ENCODE data around the gene NUP98. TPM values are rescaled to one million over a fixed set of nuclear protein-coding genes. Genes with fewer than 3 reads are reported as not detected.

Gene NUP98
- total and polyA plus RNA-seq, 4 experiments from 2014 or later: 31.9 to 112 (median 80.5) TPM

- Mint-ChIP-seq H3K27me3 (no peaks in the 10 kb centered on the region), H3K36me3 (peaks cover 19 to 36% of the 10 kb centered on the region in 2 donors), H3K4me3 (peak overlapping the region in 1 of 8 donors; percentile 21), H3K9me3 (no peaks in the 10 kb centered on the region), H3K27ac (peak overlapping the region in 6 of 7 donors; percentile 35 to 94 (median 87)), H3K4me1 (peaks cover 18 to 41% (median 32%) of the 10 kb centered on the region in 4 donors)
- Histone ChIP-seq H3K27ac (ENCODE audit: low read depth, low read length) (no peak overlapping the region), H3K4me1 (ENCODE audit: insufficient read depth, low read length) (peaks cover 19% of the 10 kb centered on the region), H3K36me3 (ENCODE audit: insufficient read depth, low read length) (peaks cover 34% of the 10 kb centered on the region), H3K9me3 (ENCODE audit: control insufficient read depth in 1 of 2, low read length in 2 of 2) (no peaks in the 10 kb centered on the region), H3K27me3 (ENCODE audit: insufficient read depth, low read length) (no peaks in the 10 kb centered on the region), H3K4me3 (ENCODE audit: low read length in 2 of 2) (no peak overlapping the region)
- no peak for DNase-seq
- intact Hi-C loops (cut with micrococcal nuclease): loop anchor here (1.0 kb wide), 3 partner anchors 17 to 248 kb away; partner anchors contain the start of gene NUP98
- ChIA-PET POLR2A (ENCODE audit: partially characterized antibody) (interaction anchor here (1.0 to 12.0 kb wide), 6 partner anchors 13 to 248 kb away, joined by 3 to 221 read pairs (median 7); partner anchors contain the start of genes NUP98, PGAP2 and RHOG), CTCF (ENCODE audit: partially characterized antibody) (interaction anchor here (1.0 to 5.9 kb wide), 10 partner anchors 8 to 249 kb away, joined by 3 to 151 read pairs (median 12); partner anchors contain the start of genes PGAP2, RHOG and STIM1)
Measured at GRCh38 chr11:3823762-3824506, 26.6 kb upstream of the NUP98 start.

DNA sequence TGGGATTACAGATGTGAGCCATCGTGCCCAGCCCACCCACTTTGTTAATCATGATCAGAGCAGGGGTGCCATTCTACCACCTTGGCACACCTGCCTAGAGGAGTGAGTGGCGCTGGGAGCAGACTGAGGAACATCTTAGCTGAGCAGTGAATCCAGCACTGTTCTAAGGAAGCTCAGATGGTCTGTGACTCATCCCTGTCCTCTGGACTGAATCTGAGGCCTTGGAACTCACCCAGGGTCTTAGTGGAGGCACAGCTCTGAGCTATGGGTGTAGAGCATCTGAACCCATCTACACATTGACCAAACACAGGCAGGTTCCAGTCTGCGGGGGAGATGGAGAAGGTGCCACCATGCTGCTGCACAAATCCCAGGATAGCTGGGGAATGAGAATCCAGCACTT is 25.9 kb upstream of the NUP98 start:
- no peaks in the 10 kb centered on the region for H3K27me3 Mint-ChIP-seq
- H3K27ac Mint-ChIP-seq: peak overlapping the region in 3 of 7 donors; percentile 27 to 59 (median 35)
- no peaks in the 10 kb centered on the region for H3K9me3 ChIP-seq (ENCODE audit: control insufficient read depth in 1 of 2, low read length in 2 of 2)
- no peak overlapping the region for H3K4me3 ChIP-seq (ENCODE audit: low read length in 2 of 2)
- peaks cover 31% of the 10 kb centered on the region for H3K36me3 ChIP-seq (ENCODE audit: insufficient read depth, low read length)
- CTCF ChIA-PET (ENCODE audit: partially characterized antibody): interaction anchor here (0.9 to 5.9 kb wide), 10 partner anchors 8 to 250 kb away, joined by 3 to 151 read pairs (median 7); partner anchors contain the start of genes PGAP2, RHOG and STIM1
- H3K4me1 Mint-ChIP-seq: peaks cover 18 to 41% (median 32%) of the 10 kb centered on the region in 4 donors
- no peak overlapping the region for H3K4me3 Mint-ChIP-seq
- no peaks in the 10 kb centered on the region for H3K9me3 Mint-ChIP-seq
- H3K27me3 ChIP-seq (ENCODE audit: insufficient read depth, low read length): no peaks in the 10 kb centered on the region
- DNase-seq: no peak
- POLR2A ChIA-PET (ENCODE audit: partially characterized antibody): interaction anchor here (1.0 to 12.0 kb wide), 3 partner anchors 14 to 249 kb away, joined by 3 to 221 read pairs (median 5); partner anchors contain the start of genes NUP98 and RHOG
- H3K36me3 Mint-ChIP-seq: peaks cover 19 to 33% of the 10 kb centered on the region in 2 donors
- no peak overlapping the region for H3K27ac ChIP-seq (ENCODE audit: low read depth, low read length)
- H3K4me1 ChIP-seq (ENCODE audit: insufficient read depth, low read length): peaks cover 19% of the 10 kb centered on the region
- intact Hi-C loops (cut with micrococcal nuclease): no loop called here

DNA sequence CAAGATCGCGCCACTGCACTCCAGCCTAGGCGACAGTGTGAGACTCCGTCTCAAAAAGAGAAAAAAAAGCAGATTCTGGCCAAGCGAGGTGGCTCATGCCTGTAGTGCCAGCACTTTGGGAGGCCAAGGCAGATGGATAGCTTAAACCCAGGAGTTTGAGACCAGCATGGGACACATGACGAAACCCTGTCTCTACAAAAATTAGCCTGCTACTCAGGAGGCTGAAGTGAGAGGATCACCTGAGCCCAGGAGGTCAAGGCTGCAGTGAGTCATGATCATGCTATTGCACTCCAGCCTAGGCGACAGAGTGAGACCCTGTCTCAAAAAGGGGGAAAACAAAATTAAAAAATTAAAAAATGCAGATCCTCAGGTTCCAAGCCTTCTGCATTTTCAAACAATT is 25.0 kb upstream of the NUP98 start:
- ChIA-PET CTCF (ENCODE audit: partially characterized antibody) (interaction anchor here (0.7 to 5.9 kb wide), 8 partner anchors 9 to 251 kb away, joined by 3 to 151 read pairs (median 7); partner anchors contain the start of genes PGAP2 and RHOG), POLR2A (ENCODE audit: partially characterized antibody) (interaction anchor here (12.0 kb wide), 1 partner anchor 15 kb away, joined by 221 read pairs; the partner anchor contains the start of gene RHOG)
- H3K4me1 Mint-ChIP-seq: peaks cover 17 to 32% (median 25%) of the 10 kb centered on the region in 4 donors
- intact Hi-C loops (cut with micrococcal nuclease): no loop called here
- H3K4me3 Mint-ChIP-seq: no peak overlapping the region
- H3K4me1 ChIP-seq (ENCODE audit: insufficient read depth, low read length): peaks cover 19% of the 10 kb centered on the region
- H3K36me3 Mint-ChIP-seq: peaks cover 11 to 24% of the 10 kb centered on the region in 2 donors
- no peak for DNase-seq
- no peaks in the 10 kb centered on the region for H3K9me3 Mint-ChIP-seq
- H3K27me3 Mint-ChIP-seq: no peaks in the 10 kb centered on the region
- H3K4me3 ChIP-seq (ENCODE audit: low read length in 2 of 2): no peak overlapping the region
- no peak overlapping the region for H3K27ac ChIP-seq (ENCODE audit: low read depth, low read length)
- H3K27ac Mint-ChIP-seq: no peak overlapping the region
- no peaks in the 10 kb centered on the region for H3K27me3 ChIP-seq (ENCODE audit: insufficient read depth, low read length)
- peaks cover 21% of the 10 kb centered on the region for H3K36me3 ChIP-seq (ENCODE audit: insufficient read depth, low read length)
- H3K9me3 ChIP-seq (ENCODE audit: control insufficient read depth in 1 of 2, low read length in 2 of 2): no peaks in the 10 kb centered on the region

GRCh38 chr11:3820971-3821370 is 23.6 kb upstream of the NUP98 start:
- no peaks in the 10 kb centered on the region for H3K9me3 ChIP-seq (ENCODE audit: control insufficient read depth in 1 of 2, low read length in 2 of 2)
- peak overlapping the region in 3 of 7 donors; percentile 29 to 47 (median 32) for H3K27ac Mint-ChIP-seq
- DNase-seq: no peak
- ChIA-PET CTCF (ENCODE audit: partially characterized antibody) (interaction anchor here (0.6 to 4.3 kb wide), 8 partner anchors 11 to 252 kb away, joined by 3 to 36 read pairs (median 8); partner anchors contain the start of genes PGAP2, RHOG and STIM1), POLR2A (ENCODE audit: partially characterized antibody) (interaction anchor here (0.9 to 12.0 kb wide), 2 partner anchors 16 to 189 kb away, joined by 3 to 221 read pairs; partner anchors contain the start of gene RHOG)
- peaks cover 19% of the 10 kb centered on the region for H3K4me1 ChIP-seq (ENCODE audit: insufficient read depth, low read length)
- peaks cover 0 to 10% of the 10 kb centered on the region in 2 donors for H3K36me3 Mint-ChIP-seq
- H3K4me1 Mint-ChIP-seq: peaks cover 14 to 22% (median 18%) of the 10 kb centered on the region in 4 donors
- H3K4me3 ChIP-seq (ENCODE audit: low read length in 2 of 2): no peak overlapping the region
- H3K27me3 ChIP-seq (ENCODE audit: insufficient read depth, low read length): no peaks in the 10 kb centered on the region
- H3K4me3 Mint-ChIP-seq: no peak overlapping the region
- H3K27me3 Mint-ChIP-seq: no peaks in the 10 kb centered on the region
- peaks cover 8% of the 10 kb centered on the region for H3K36me3 ChIP-seq (ENCODE audit: insufficient read depth, low read length)
- no peak overlapping the region for H3K27ac ChIP-seq (ENCODE audit: low read depth, low read length)
- intact Hi-C loops (cut with micrococcal nuclease): no loop called here
- H3K9me3 Mint-ChIP-seq: no peaks in the 10 kb centered on the region

DNA sequence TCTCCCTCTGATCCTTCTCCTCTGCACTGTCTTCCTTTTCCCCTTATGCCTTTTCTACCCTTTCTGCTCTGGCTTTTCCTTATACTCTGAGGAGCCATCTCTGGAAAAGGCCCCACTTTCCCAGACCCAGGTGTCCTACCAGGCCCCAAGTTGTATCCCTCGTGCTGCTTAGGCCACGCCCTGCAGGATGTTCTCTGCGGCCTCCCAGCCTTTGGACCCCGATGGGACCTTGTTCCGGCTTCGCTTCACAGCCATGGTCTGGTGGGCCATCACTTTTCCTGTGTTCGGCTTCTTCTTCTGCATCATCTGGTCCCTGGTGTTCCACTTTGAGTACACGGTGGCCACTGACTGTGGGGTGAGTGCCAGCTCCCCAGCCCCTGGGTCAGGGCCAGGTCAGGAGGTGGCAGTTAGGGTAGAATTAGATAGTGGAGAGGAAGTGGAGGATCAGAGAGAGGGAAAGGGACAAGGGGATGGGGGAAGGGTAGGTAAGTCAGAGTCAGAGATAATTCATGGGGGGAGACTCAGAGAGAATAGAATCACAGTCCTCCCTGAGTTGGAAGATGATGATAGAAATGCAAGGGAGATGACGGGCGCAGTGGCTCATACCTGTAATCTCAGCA is 19.9 kb upstream of the NUP98 start:
- CTCF ChIA-PET (ENCODE audit: partially characterized antibody): interaction anchor here (1.0 to 4.3 kb wide), 4 partner anchors 8 to 43 kb away, joined by 3 to 36 read pairs (median 15); partner anchors contain the start of genes PGAP2 and RHOG
- Histone ChIP-seq H3K4me3 (ENCODE audit: low read length in 2 of 2) (no peak overlapping the region), H3K27me3 (ENCODE audit: insufficient read depth, low read length) (no peaks in the 10 kb centered on the region), H3K36me3 (ENCODE audit: insufficient read depth, low read length) (no peaks in the 10 kb centered on the region), H3K4me1 (ENCODE audit: insufficient read depth, low read length) (no peaks in the 10 kb centered on the region), H3K27ac (ENCODE audit: low read depth, low read length) (no peak overlapping the region), H3K9me3 (ENCODE audit: control insufficient read depth in 1 of 2, low read length in 2 of 2) (no peaks in the 10 kb centered on the region)
- Mint-ChIP-seq H3K27me3 (no peaks in the 10 kb centered on the region), H3K4me3 (no peak overlapping the region), H3K36me3 (no peaks in the 10 kb centered on the region), H3K4me1 (no peaks in the 10 kb centered on the region), H3K9me3 (no peaks in the 10 kb centered on the region), H3K27ac (peak overlapping the region in 1 of 7 donors; percentile 31)
- no peak for DNase-seq
- POLR2A ChIA-PET (ENCODE audit: partially characterized antibody): interaction anchor here (3.0 to 12.0 kb wide), 2 partner anchors 9 to 20 kb away, joined by 8 to 221 read pairs; partner anchors contain the start of genes PGAP2 and RHOG
- intact Hi-C loops (cut with micrococcal nuclease): no loop called here

DNA sequence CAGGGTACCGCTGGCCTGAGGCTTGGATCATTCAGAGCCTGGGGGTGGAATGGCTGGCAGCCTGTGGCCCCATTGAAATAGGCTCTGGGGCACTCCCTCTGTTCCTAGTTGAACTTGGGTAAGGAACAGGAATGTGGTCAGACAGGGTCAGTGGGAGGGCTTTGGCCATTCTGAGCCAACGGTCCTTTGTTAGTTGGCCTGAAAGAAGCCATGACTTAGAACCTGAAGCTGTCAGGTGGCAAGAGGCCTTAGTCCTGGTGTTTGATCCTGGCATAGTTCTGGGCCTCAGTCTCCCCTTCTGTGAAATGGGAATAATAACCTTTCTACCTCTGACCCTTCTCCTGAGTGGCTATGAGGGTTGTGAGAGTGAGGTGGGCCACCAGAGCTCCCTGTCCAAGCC is 19.3 kb upstream of the NUP98 start:
- Mint-ChIP-seq H3K4me1 (no peaks in the 10 kb centered on the region), H3K9me3 (no peaks in the 10 kb centered on the region), H3K27ac (no peak overlapping the region), H3K36me3 (no peaks in the 10 kb centered on the region), H3K27me3 (no peaks in the 10 kb centered on the region), H3K4me3 (no peak overlapping the region)
- ChIA-PET POLR2A (ENCODE audit: partially characterized antibody) (interaction anchor here (3.0 to 12.0 kb wide), 2 partner anchors 8 to 21 kb away, joined by 8 to 221 read pairs; partner anchors contain the start of genes PGAP2 and RHOG), CTCF (ENCODE audit: partially characterized antibody) (no interaction called here)
- no peaks in the 10 kb centered on the region for H3K36me3 ChIP-seq (ENCODE audit: insufficient read depth, low read length)
- no peaks in the 10 kb centered on the region for H3K9me3 ChIP-seq (ENCODE audit: control insufficient read depth in 1 of 2, low read length in 2 of 2)
- intact Hi-C loops (cut with micrococcal nuclease): no loop called here
- no peaks in the 10 kb centered on the region for H3K27me3 ChIP-seq (ENCODE audit: insufficient read depth, low read length)
- no peak overlapping the region for H3K4me3 ChIP-seq (ENCODE audit: low read length in 2 of 2)
- no peak for DNase-seq
- H3K27ac ChIP-seq (ENCODE audit: low read depth, low read length): no peak overlapping the region
- no peaks in the 10 kb centered on the region for H3K4me1 ChIP-seq (ENCODE audit: insufficient read depth, low read length)
